HUES64 (cell line): ENCODE results near the gene LGMN. TPM values are rescaled to one million over a fixed set of nuclear protein-coding genes. Genes with fewer than 3 reads are reported as not detected.
A peak's percentile ranks its signal among the peaks of the same experiment; 100 is the strongest.

Experiments used
- H3K27ac ChIP-seq: 2 replicates; pipeline ENCODE4 v1.7.0; 2013; ENCODE audit warnings: low read depth, low read length, inconsistent platforms
- H3K27me3 ChIP-seq: 2 replicates; pipeline ENCODE4 v1.6.1; 2013; ENCODE audit warnings: mild to moderate bottlenecking, low read length; ENCODE audit not compliant: insufficient read depth
- H3K36me3 ChIP-seq: 2 replicates; pipeline ENCODE4 v1.6.1; 2013; ENCODE audit warnings: mild to moderate bottlenecking, low read length; ENCODE audit not compliant: insufficient read depth
- H3K4me1 ChIP-seq: 2 replicates; pipeline ENCODE4 v1.6.1; 2013; ENCODE audit warnings: mild to moderate bottlenecking, low read length, moderate library complexity; ENCODE audit not compliant: insufficient read depth
- H3K4me3 ChIP-seq: 2 replicates; pipeline ENCODE4 v1.5.1; 2013; ENCODE audit warnings: mild to moderate bottlenecking, low read length, moderate library complexity
- H3K9ac ChIP-seq: 2 replicates; pipeline ENCODE4 v1.6.1; 2013; ENCODE audit warnings: mild to moderate bottlenecking, low read depth, low read length
- H3K9me3 ChIP-seq: 2 replicates; pipeline ENCODE4 v1.6.1; 2013; ENCODE audit warnings: low read depth, low read length; ENCODE audit not compliant: insufficient read depth
- WGBS: fragments of 150-250, 120-280 bp; methylation state at CpG from one replicate; pipeline ENCODE4 v1.1.7; 2013; ENCODE audit warnings: missing lambda C conversion rate; 5-methylcytosine and 5-hydroxymethylcytosine counted together
- polyA plus RNA-seq, 2 experiments: library from polyadenylated mRNA; stranded (reverse); fragments of 50-300 nt; gene quantifications; one replicate each; pipeline ENCODE4 v1.2.3, GENCODE V29; 2013

LGMN gene
- 43.2 TPM for polyA plus RNA-seq (2013, experiment 1 of 2)
- 54.1 TPM for polyA plus RNA-seq (2013, experiment 2 of 2)

DNA sequence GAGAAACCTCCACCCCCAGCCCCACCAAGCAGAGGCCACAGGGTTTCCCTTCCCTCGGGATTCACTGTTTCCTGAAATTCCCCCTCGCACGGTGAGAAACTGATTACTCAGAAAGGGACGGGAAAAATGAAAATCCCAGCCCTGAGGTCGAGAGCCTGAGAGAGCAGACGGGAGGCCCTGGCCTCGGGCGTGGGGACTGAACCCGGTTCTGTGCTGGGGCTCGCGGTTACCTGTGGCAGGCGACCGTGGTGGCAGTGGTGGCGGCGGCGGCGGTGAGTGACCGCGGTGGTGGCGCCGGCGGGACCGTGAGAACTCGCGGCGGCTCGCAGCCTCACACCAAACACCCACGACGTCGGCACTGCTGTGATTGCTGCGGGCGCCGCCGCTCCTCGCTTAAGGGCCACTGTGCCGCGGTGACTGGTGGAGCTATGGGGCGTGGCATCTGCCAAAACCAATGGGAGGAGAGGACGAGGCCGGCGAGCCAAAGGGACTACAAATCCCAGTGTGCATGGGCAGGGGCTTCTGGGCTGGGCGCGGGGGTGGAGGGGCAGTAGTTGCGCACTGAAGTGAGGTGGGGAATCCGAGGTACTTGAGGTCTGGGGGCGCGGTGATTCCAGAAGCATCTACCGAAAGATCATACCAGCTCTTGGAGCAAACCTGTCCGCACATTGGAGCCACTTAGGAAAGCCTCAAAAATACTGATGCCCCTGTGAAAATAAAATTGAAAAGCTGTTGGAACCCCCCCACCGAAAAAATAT is at the start of gene LGMN:
Gene LGMN, minus strand, starts transcription at position 369 of the 758 bp plus-strand sequence. CDS start 15,841 bp downstream, outside the sequence.
- no peak within 1 kb of the TSS for H3K27ac ChIP-seq
- H3K4me1 ChIP-seq = no peaks in the 10 kb centered on the region
- 1% methylated on average over 50 of the region's 50 CpGs for WGBS
- H3K9ac ChIP-seq = peak within 1 kb of the TSS; percentile 74
- H3K36me3 ChIP-seq = no peaks in the 10 kb centered on the region
- peaks cover 10% of the 10 kb centered on the region for H3K27me3 ChIP-seq
- no peaks in the 10 kb centered on the region for H3K9me3 ChIP-seq
- peak within 1 kb of the TSS; percentile 77 for H3K4me3 ChIP-seq

- Histone ChIP-seq H3K27me3 (no peaks in the 10 kb centered on the region), H3K4me3 (peak overlapping the region; percentile 97), H3K4me1 (0 out of 2 replicates have a peak, but pooled peaks cover 5% of the 10 kb centered on the region), H3K9me3 (peaks cover 4% of the 10 kb centered on the region; the same call in 1 of the 2 replicates), H3K36me3 (peaks cover 23% of the 10 kb centered on the region), H3K9ac (peak overlapping the region; percentile 88), H3K27ac (peak overlapping the region; percentile 82; the same call in 1 of the 2 replicates)
- WGBS = 71% methylated on average over 5 of the region's 6 CpGs
Observed at GRCh38 chr14:92794961-92795360, 46.5 kb upstream of the LGMN start.

DNA sequence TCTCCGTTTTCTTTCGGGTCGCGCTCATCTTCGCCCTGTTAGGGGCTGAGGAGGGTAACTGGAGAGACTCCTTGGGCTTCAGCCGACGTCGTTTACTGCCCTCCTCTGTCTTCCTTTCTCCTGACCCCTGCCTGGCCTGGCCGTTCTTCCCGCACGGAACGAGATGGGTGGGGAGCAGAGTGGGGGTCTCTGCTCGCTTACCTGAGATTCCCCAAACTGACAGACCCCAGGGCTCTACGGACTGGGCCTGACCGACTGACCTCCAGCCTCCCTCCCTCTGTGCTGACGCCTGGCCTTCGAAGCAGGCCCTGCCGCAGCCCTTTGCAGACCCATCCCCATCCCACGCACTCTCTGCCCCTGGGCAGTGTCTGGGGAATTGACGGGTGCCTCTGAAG is 46.1 kb upstream of the LGMN start:
- Histone ChIP-seq H3K9ac (peak overlapping the region; percentile 88), H3K4me1 (0 out of 2 replicates have a peak, but pooled peaks cover 5% of the 10 kb centered on the region), H3K4me3 (peak overlapping the region; percentile 97), H3K27me3 (no peaks in the 10 kb centered on the region), H3K36me3 (peaks cover 21% of the 10 kb centered on the region), H3K27ac (peak overlapping the region; percentile 82), H3K9me3 (peaks cover 6% of the 10 kb centered on the region; the same call in 1 of the 2 replicates)
- 2% methylated on average over 16 of the region's 20 CpGs for WGBS

DNA sequence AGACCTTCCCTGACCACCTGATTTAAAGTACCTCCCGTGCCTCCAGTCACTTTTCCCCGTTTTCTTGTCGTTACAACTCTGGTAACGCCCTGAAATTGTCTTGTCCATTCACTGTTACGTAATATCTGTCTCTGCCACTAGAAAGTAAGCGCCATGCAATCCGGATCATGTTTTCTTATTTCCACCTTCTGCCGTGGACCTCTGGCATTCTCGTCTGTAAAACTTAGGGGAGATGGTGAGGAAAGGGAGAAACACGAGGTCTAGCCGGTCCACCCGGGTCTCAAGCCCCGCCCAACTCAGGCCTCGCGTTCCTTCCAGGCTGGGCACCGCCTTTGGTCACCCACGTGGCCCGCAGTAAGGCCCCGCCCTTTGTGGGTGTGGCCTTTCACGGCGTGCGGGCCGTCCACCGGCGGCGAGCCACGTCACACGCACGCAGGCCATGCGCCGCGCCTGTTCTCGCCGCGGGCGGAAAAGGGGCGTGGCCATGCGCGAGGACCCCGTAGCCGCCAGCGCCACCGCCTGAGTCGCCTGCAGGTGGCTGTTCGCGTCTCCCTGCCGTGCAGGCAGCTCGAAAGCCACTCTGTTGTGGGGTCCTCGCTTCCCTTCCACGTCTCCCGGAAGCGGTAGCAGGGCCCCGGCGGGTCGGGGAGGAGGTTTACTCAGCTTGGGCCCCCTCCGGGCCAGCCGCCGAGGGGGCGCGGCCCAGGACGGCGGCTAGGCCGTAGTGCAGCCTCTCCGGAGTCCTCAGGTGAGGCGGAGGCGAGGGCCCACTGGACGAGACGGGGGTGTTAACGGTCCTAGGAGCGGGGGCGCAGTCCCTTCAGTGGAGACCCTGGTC is 45.5 kb upstream of the LGMN start, which contains the start of gene GOLGA5:
Gene GOLGA5, plus strand, starts transcription at position 597 of the 838 bp plus-strand sequence. CDS start 3,133 bp downstream, outside the sequence.
- peak within 1 kb of the TSS; percentile 97 for H3K4me3 ChIP-seq
- H3K9ac ChIP-seq = peak within 1 kb of the TSS; percentile 88
- peaks cover 12% of the 10 kb centered on the region for H3K9me3 ChIP-seq
- 4% methylated on average over 71 of the region's 71 CpGs for WGBS
- H3K27ac ChIP-seq = peak within 1 kb of the TSS; percentile 82
- no peaks in the 10 kb centered on the region for H3K27me3 ChIP-seq
- H3K4me1 ChIP-seq = 0 out of 2 replicates have a peak, but pooled peaks cover 5% of the 10 kb centered on the region
- peaks cover 20% of the 10 kb centered on the region for H3K36me3 ChIP-seq

DNA sequence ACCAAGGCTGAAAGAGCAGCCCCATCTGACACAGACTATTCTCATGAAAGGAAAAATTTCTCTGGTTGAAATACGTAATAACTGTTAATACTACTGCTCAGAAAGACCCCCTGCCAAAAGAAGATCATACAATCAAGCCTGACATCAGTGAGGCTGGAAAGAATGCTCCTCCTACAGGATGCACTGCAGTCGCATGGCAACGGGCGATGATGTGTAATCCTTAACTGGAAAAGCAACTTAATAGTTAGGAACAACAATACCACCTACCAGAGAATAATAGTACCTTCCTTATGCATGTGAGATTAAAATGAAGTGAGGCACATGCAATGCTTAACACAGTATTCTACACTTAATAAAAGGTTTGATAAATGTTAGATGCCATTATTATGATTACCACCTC is 44.5 kb upstream of the LGMN start:
- 70% methylated on average over 4 of the region's 4 CpGs for WGBS
- H3K36me3 ChIP-seq = peaks cover 9% of the 10 kb centered on the region
- no peak overlapping the region for H3K4me3 ChIP-seq
- H3K27ac ChIP-seq = no peak overlapping the region
- peaks cover 16% of the 10 kb centered on the region for H3K9me3 ChIP-seq
- H3K9ac ChIP-seq = no peak overlapping the region
- 0 out of 2 replicates have a peak, but pooled peaks cover 5% of the 10 kb centered on the region for H3K4me1 ChIP-seq
- H3K27me3 ChIP-seq = no peaks in the 10 kb centered on the region

DNA sequence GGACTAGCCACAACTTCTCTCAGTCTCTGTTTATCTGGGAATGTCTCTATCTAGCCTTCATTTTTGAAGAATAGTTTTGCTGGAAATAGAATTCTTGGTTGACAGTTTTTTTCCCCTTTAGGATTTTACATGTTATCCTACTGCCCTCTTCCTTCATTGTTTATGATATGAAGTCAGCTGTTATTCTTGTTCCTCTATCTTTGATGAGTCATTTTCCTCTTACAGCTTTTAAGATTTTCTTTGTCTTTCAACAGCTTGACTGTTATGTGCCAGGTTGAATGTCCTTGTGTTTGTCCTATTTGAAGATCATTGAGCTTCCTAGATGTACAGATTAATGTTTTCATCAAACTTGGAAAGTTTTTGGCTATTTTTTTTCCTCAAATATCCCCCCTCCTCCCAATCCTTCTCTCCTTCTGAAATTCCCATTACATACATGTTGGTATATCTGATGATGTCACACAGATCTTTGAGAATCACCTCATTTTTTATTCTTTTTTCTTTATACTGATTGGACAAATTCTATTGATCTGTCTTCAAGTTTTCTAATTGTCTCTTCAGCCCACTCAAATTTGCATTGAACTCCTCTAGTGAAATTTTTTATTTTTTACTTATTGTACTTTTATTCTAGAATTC is 41.1 kb upstream of the LGMN start:
- peaks cover 16% of the 10 kb centered on the region for H3K9me3 ChIP-seq
- H3K4me3 ChIP-seq = no peak overlapping the region
- H3K4me1 ChIP-seq = 0 out of 2 replicates have a peak, but pooled peaks cover 9% of the 10 kb centered on the region
- H3K27ac ChIP-seq = no peak overlapping the region
- no peaks in the 10 kb centered on the region for H3K27me3 ChIP-seq
- no peaks in the 10 kb centered on the region for H3K36me3 ChIP-seq
- H3K9ac ChIP-seq = no peak overlapping the region

DNA sequence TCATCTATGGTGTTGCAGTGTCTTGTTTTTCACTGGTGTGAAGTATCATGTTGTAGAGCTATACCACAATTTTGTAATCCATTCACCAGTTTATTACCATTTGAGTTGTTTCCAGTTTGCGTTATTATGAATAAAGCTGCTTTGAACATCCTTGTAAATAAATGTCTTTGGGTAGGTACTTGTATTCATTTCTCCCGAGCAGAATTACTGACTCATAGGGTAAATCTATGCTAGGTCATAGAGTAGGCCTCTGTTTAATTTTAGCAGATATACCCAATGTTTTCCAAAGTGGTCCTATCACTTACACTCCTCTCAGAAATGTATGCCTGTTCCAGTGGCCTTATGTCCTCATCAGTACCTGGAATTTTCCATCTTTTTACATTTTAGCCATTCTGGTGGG is 39.1 kb upstream of the LGMN start:
- no peak overlapping the region for H3K9ac ChIP-seq
- no peaks in the 10 kb centered on the region for H3K27me3 ChIP-seq
- 93% methylated on average over 2 of the region's 2 CpGs for WGBS
- peaks cover 16% of the 10 kb centered on the region for H3K9me3 ChIP-seq
- no peak overlapping the region for H3K27ac ChIP-seq
- H3K4me3 ChIP-seq = no peak overlapping the region
- no peaks in the 10 kb centered on the region for H3K36me3 ChIP-seq
- H3K4me1 ChIP-seq = 0 out of 2 replicates have a peak, but pooled peaks cover 3% of the 10 kb centered on the region

GRCh38 chr14:92786427-92786756 is 38.0 kb upstream of the LGMN start:
- Histone ChIP-seq H3K36me3 (no peaks in the 10 kb centered on the region), H3K4me3 (no peak overlapping the region), H3K27ac (no peak overlapping the region), H3K9me3 (peaks cover 16% of the 10 kb centered on the region), H3K4me1 (0 out of 2 replicates have a peak, but pooled peaks cover 3% of the 10 kb centered on the region), H3K27me3 (no peaks in the 10 kb centered on the region), H3K9ac (no peak overlapping the region)
- WGBS = 100% methylated on average over 1 of the region's 1 CpG

GRCh38 chr14:92785667-92786426 is 37.4 kb upstream of the LGMN start:
- Histone ChIP-seq H3K36me3 (no peaks in the 10 kb centered on the region), H3K4me1 (0 out of 2 replicates have a peak, but pooled peaks cover 3% of the 10 kb centered on the region), H3K27ac (no peak overlapping the region), H3K27me3 (no peaks in the 10 kb centered on the region), H3K4me3 (no peak overlapping the region), H3K9ac (no peak overlapping the region), H3K9me3 (peaks cover 16% of the 10 kb centered on the region)
- WGBS = 79% methylated on average over 6 of the region's 6 CpGs

- no peaks in the 10 kb centered on the region for H3K36me3 ChIP-seq
- WGBS = 85% methylated on average over 2 of the region's 2 CpGs
- no peaks in the 10 kb centered on the region for H3K27me3 ChIP-seq
- H3K4me3 ChIP-seq = no peak overlapping the region
- H3K9ac ChIP-seq = no peak overlapping the region
- H3K4me1 ChIP-seq = 0 out of 2 replicates have a peak, but pooled peaks cover 3% of the 10 kb centered on the region
- H3K27ac ChIP-seq = no peak overlapping the region
- peaks cover 4% of the 10 kb centered on the region for H3K9me3 ChIP-seq
Observed at GRCh38 chr14:92783813-92784431, 35.5 kb upstream of the LGMN start.
